Colonic mucosa (tissue), 4 donors: Measurements from ENCODE around the gene C1QTNF9. TPM values are rescaled to one million over a fixed set of nuclear protein-coding genes. Genes with fewer than 3 reads are reported as not detected.
"Not testable (repeated sequence)": the region's sequence is repeated elsewhere in the genome, so short reads cannot be mapped to it uniquely, and the experiment has no call there.

ENCODE experiments used
- DNase-seq: peaks from one replicate; pipeline ENCODE4 v3.0.0-alpha.2; 2020
- H3K27ac ChIP-seq: fragments of 200-600 bp; one replicate; pipeline ENCODE4 v1.8.0; 2021
- H3K27me3 ChIP-seq: fragments of 200-600 bp; one replicate; pipeline ENCODE4 v1.8.0; 2021
- H3K36me3 ChIP-seq: fragments of 200-600 bp; one replicate; pipeline ENCODE4 v1.8.0; 2021
- H3K4me1 ChIP-seq: fragments of 200-600 bp; one replicate; pipeline ENCODE4 v1.8.0; 2021; ENCODE audit warnings: mild to moderate bottlenecking
- H3K4me3 ChIP-seq: fragments of 200-600 bp; one replicate; pipeline ENCODE4 v1.8.0; 2021
- H3K9ac ChIP-seq, 2 donors: one replicate each; pipeline ENCODE4 v1.7.0; 2013; ENCODE audit warnings: control low read depth in 2 of 2, low read depth in 2 of 2, low read length in 2 of 2
- H3K9me3 ChIP-seq: fragments of 200-600 bp; one replicate; pipeline ENCODE4 v1.8.0; 2021
- CTCF ChIP-seq: fragments of 200-600 bp; IDR thresholded peaks from one replicate; pipeline ENCODE4 v1.8.0; 2022; ENCODE audit warnings: antibody characterized with exemption, mild to moderate bottlenecking
- intact Hi-C: fragments of 100-400 bp; cut with DNase I; formaldehyde crosslinking; loops from one replicate; pipeline ENCODE4 v1.14.1; 2022
- total RNA-seq, 2 donors: library from RNA; stranded (reverse); fragmentation: NEBNext Ultra II Directional in 1 of 2; extraction: Animal tissue kit (Norgen Biotek cat#: 25700) in 1 of 2; gene quantifications; one replicate each; pipeline ENCODE4 v1.2.1, GENCODE V29; 2021
- donor health status: healthy.
- donor health status: DM: no; HTN: no; CAD: no.
- donor health status: DM: no; HTN: no; CAD: no.

C1QTNF9 gene
- total RNA-seq, 2 donors from 2014 or later: 0.19 TPM; not detected in 1

DNA sequence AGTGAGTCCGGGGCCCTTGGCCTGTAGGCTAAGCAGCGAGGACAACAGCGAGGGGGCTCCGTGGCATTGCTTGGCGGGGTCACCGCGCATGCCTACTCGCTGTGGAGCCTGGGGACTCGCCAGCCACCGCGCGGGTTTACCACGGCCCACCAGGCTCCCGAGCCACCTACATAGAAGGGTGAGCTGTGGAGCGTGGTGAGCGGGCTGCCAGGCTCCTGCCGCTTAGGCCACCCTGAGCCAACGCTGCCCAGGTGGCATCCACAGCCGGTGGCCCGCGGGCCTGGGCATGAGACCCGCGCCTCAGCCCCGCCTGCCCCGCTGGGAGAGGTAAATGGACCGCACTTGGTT is 31.2 kb downstream of the C1QTNF9 start:
- intact Hi-C loops: no loop called here
- H3K9ac ChIP-seq: no peak overlapping the region
- no peaks in the 10 kb centered on the region for H3K36me3 ChIP-seq
- no peak for DNase-seq
- H3K4me3 ChIP-seq: no peak overlapping the region
- no peaks in the 10 kb centered on the region for H3K27me3 ChIP-seq
- no peaks in the 10 kb centered on the region for H3K4me1 ChIP-seq
- TF ChIP-seq CTCF: no peak
- no peak overlapping the region for H3K27ac ChIP-seq
- no peaks in the 10 kb centered on the region for H3K9me3 ChIP-seq

DNA sequence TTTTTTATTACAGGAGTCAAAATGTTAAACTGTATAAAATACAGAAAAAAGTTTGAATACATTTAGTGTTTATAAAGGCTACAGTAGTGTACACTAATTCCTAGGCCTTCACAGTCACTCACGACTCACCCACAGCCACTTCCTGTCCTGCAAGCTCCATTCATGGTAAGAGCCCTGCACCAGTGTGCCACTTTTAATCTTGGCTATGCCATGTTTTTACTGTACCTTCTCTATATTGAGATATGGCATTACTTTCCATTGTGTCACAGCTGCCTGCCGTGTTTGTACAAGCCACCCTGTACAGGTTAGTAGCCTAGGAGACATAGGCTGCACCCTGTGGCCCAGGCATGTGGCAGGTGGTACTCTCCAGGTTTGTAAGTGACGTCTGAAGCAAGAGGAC is 32.1 kb downstream of the C1QTNF9 start:
- no peak for TF ChIP-seq CTCF
- no peak overlapping the region for H3K9ac ChIP-seq
- H3K4me3 ChIP-seq: no peak overlapping the region
- no peak overlapping the region for H3K27ac ChIP-seq
- H3K4me1 ChIP-seq: no peaks in the 10 kb centered on the region
- no peaks in the 10 kb centered on the region for H3K27me3 ChIP-seq
- no peaks in the 10 kb centered on the region for H3K36me3 ChIP-seq
- DNase-seq: no peak
- intact Hi-C loops: no loop called here
- H3K9me3 ChIP-seq: no peaks in the 10 kb centered on the region

DNA sequence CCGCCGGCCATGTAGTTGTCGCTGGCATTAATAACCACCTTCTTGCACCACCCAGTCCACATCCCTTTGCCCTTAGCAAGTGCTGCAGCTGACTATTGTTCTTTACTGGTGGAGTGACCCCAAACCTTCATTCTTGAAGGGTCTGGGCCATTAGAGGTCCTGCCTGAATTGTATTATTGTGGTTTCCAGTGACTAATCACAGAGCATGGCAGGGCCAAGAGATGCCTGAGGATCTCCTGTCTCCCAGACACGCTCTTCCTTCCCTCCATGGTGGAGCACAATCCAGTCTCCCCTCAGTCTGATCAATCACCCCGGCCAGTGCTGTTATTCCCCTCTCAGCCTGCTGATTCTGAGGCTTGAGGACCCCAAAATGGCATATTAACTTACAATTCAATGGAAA is 39.0 kb downstream of the C1QTNF9 start:
- no peak for TF ChIP-seq CTCF
- H3K27ac ChIP-seq: peak overlapping the region; percentile 91

GRCh38 chr13:24348797-24349515 is 39.6 kb downstream of the C1QTNF9 start:
- Histone ChIP-seq H3K4me1 (no peaks in the 10 kb centered on the region), H3K36me3 (no peaks in the 10 kb centered on the region), H3K27me3 (no peaks in the 10 kb centered on the region), H3K9ac (peak overlapping the region in 1 of 2 donors; percentile 60), H3K4me3 (no peak overlapping the region), H3K27ac (peak overlapping the region; percentile 91), H3K9me3 (no peaks in the 10 kb centered on the region)
- DNase-seq: peak; percentile 91
- intact Hi-C loops: no loop called here
- TF ChIP-seq CTCF: no peak

More for the DNA sequence above, 39.0 kb downstream of the C1QTNF9 start:
- Histone ChIP-seq H3K36me3 (no peaks in the 10 kb centered on the region), H3K4me3 (no peak overlapping the region), H3K9ac (peak overlapping the region in 1 of 2 donors; percentile 60), H3K4me1 (no peaks in the 10 kb centered on the region), H3K9me3 (no peaks in the 10 kb centered on the region), H3K27me3 (no peaks in the 10 kb centered on the region)
- DNase-seq: no peak
- intact Hi-C loops: no loop called here

DNA sequence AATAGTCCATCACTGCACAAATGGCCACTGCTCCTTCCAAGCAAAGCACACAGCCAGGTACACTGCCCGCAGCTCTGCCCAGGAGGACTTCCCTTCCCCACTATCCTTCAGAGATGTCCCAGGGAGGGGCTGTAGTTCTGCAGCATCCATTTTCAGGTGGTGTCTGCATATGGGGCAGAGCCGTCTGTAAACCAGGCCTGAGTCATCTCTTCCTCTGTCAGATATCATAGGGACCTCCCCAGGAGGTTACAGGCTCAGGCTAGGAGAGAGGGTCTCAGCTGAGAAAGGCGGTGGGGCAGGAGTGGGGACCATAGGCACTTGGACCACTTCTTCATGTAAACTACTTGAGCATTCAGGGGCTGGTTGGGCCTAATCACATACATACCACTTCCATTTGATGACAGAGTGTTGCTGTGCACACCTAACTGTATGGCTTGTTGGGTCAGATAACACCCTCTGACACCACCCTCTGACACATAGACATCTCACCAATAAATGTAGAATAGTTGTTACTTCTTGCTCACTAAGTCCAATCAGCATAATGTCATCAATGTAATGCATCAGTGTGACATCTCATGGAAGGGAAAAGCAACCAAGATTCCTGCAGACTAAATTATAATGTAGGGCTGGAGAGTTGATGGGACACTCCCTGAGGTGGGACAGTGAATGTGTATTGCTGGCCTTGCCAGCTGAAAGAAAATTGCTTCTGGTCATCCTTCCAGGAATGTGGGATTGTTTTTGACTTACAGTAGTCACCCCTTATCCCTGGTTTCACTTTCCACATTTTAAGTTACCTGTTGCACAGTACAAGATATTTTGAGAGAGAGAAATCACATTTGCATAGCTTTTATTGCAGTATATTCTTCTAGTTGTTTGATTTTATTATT is 40.6 kb downstream of the C1QTNF9 start:
- H3K27me3 ChIP-seq, DNase-seq, H3K9me3 ChIP-seq, H3K4me3 ChIP-seq, H3K4me1 ChIP-seq, H3K9ac ChIP-seq, H3K36me3 ChIP-seq, intact Hi-C loops: not testable (repeated sequence)
- H3K27ac ChIP-seq: peak overlapping the region; percentile 91

DNA sequence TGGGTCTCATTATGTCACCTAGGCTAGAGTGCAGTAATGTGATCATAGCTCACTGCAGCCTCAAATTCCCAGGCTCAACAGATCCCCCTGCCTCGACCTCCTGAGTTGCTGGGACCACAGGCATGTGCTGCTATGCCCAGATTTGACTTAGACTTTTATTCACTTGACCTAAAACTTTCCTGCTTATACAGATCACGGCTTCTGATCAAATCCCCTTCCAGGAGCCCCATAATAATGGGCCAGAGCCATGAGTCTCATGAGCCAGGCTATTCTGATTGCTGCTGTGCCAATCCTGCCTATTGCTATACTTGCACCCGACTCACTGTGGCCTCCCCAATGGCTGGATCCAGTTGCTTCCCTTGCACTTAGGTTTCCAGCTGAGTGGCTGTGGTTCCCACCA is 42.0 kb downstream of the C1QTNF9 start:
- TF ChIP-seq CTCF: no peak

More for the DNA sequence above, 42.0 kb downstream of the C1QTNF9 start:
- no peak overlapping the region for H3K4me3 ChIP-seq
- intact Hi-C loops: no loop called here
- no peaks in the 10 kb centered on the region for H3K4me1 ChIP-seq
- no peak overlapping the region for H3K27ac ChIP-seq
- H3K9me3 ChIP-seq: no peaks in the 10 kb centered on the region
- H3K9ac ChIP-seq: no peak overlapping the region
- DNase-seq: no peak
- H3K27me3 ChIP-seq: no peaks in the 10 kb centered on the region
- H3K36me3 ChIP-seq: no peaks in the 10 kb centered on the region
